WTC11 (cell line): Measurements from ENCODE around the gene PRKCB. TPM values are rescaled to one million over a fixed set of nuclear protein-coding genes. Genes with fewer than 3 reads are reported as not detected.

Source experiments
- ATAC-seq: fragments of 200-7000 bp; cut with Tn5 transposase; 2 replicates; pipeline ENCODE4 v1.10.0; 2021; ENCODE audit warnings: mild to moderate bottlenecking, moderate library complexity
- CTCF ChIA-PET: fragments of 300-600 bp; sonication (Branson Sonifier 250); formaldehyde crosslinking; loops from one replicate; lab custom pipeline; 2021; ENCODE audit warnings: antibody characterized with exemption; lab: Charles Lee
- POLR2A ChIA-PET: fragments of 350-600 bp; sonication (Branson Sonifier 250); formaldehyde crosslinking; loops from one replicate; lab custom pipeline; 2021; ENCODE audit warnings: antibody characterized with exemption; lab: Charles Lee
- DNase-seq: peaks from one replicate; pipeline ENCODE4 v3.0.0; 2021; ENCODE audit warnings: low spot score
- H3K27ac Mint-ChIP-seq: 2 replicates; pipeline ENCODE4 v1.8.0; 2021; ENCODE audit warnings: mixed read lengths
- H3K27me3 Mint-ChIP-seq: 2 replicates; pipeline ENCODE4 v1.8.0; 2021; ENCODE audit warnings: low read depth, mild to moderate bottlenecking, moderate library complexity, mixed read lengths
- H3K36me3 Mint-ChIP-seq: 2 replicates; pipeline ENCODE4 v1.8.0; 2021; ENCODE audit warnings: mixed read lengths
- H3K4me1 Mint-ChIP-seq: 2 replicates; pipeline ENCODE4 v1.8.0; 2022; ENCODE audit warnings: mixed read lengths
- H3K4me3 Mint-ChIP-seq: 2 replicates; pipeline ENCODE4 v1.8.0; 2021; ENCODE audit warnings: mild to moderate bottlenecking, moderate library complexity, mixed read lengths
- H3K9me3 Mint-ChIP-seq: 2 replicates; pipeline ENCODE4 v1.8.0; 2021; ENCODE audit warnings: mixed read lengths
- CBFB ChIP-seq: sonication (generic); formaldehyde crosslinking; IDR thresholded peaks from 2 replicates; pipeline ENCODE4 v1.8.1; 2022; ENCODE audit warnings: mild to moderate bottlenecking, low read depth, missing genetic modification reagents
- FOXJ3 ChIP-seq: sonication (generic); formaldehyde crosslinking; IDR thresholded peaks from 2 replicates; pipeline ENCODE4 v1.9.0; 2021; ENCODE audit warnings: missing genetic modification reagents, mild to moderate bottlenecking, borderline replicate concordance
- GRHL2 ChIP-seq: fragments of 250-450 bp; sonication (Bioruptor Pico); IDR thresholded peaks from 2 replicates; pipeline ENCODE4 v1.8.0; 2022; ENCODE audit warnings: mild to moderate bottlenecking, moderate library complexity; ENCODE audit not compliant: insufficient replicate concordance, severe bottlenecking
- MYBL2 ChIP-seq: sonication (generic); formaldehyde crosslinking; IDR thresholded peaks from 2 replicates; pipeline ENCODE4 v1.8.1; 2023; ENCODE audit warnings: mild to moderate bottlenecking, moderate library complexity, missing genetic modification reagents
- NR3C1 ChIP-seq: sonication (generic); formaldehyde crosslinking; conservative IDR thresholded peaks from 2 replicates; pipeline ENCODE4 v1.8.1; 2023; ENCODE audit warnings: low read depth, mild to moderate bottlenecking, missing genetic modification reagents
- PRRX2 ChIP-seq: fragments of 250-450 bp; sonication (Bioruptor Pico); IDR thresholded peaks from 2 replicates; pipeline ENCODE4 v1.8.0; 2021; ENCODE audit warnings: mild to moderate bottlenecking
- RELA ChIP-seq: sonication (generic); formaldehyde crosslinking; IDR thresholded peaks from 2 replicates; pipeline ENCODE4 v1.8.1; 2022; ENCODE audit warnings: missing genetic modification reagents, mild to moderate bottlenecking, borderline replicate concordance
- ZNF416 ChIP-seq: fragments of 250-450 bp; sonication (Bioruptor Pico); IDR thresholded peaks from 2 replicates; pipeline ENCODE4 v1.9.0; 2021; ENCODE audit warnings: mild to moderate bottlenecking, inconsistent platforms
- total RNA-seq: library from RNA; stranded (reverse); gene quantifications from 3 replicates; pipeline ENCODE4 v1.2.3, GENCODE V29; 2021
- TF ChIP-seq, protein P1 (sequence below): sonication (generic); formaldehyde crosslinking; IDR thresholded peaks from 2 replicates; pipeline ENCODE4 v1.8.1; 2023; ENCODE audit warnings: mild to moderate bottlenecking, missing genetic modification reagents, moderate library complexity
- TF ChIP-seq, protein P2 (sequence below): sonication (generic); formaldehyde crosslinking; IDR thresholded peaks from 2 replicates; pipeline ENCODE4 v1.8.0; 2022; ENCODE audit warnings: mild to moderate bottlenecking, missing genetic modification reagents
- TF ChIP-seq, protein P3 (sequence below): fragments of 250-450 bp; sonication (Bioruptor Pico); IDR thresholded peaks from 2 replicates; pipeline ENCODE4 v1.9.0; 2021; ENCODE audit warnings: mild to moderate bottlenecking
- TF ChIP-seq, protein P4 (sequence below): fragments of 250-450 bp; sonication (Bioruptor Pico); IDR thresholded peaks from 2 replicates; pipeline ENCODE4 v1.9.0; 2021; ENCODE audit warnings: mild to moderate bottlenecking
- TF ChIP-seq, protein P5 (sequence below): sonication (generic); formaldehyde crosslinking; IDR thresholded peaks from 2 replicates; pipeline ENCODE4 v1.8.0; 2022; ENCODE audit warnings: missing genetic modification reagents
- TF ChIP-seq, protein P6 (sequence below): sonication (generic); formaldehyde crosslinking; conservative IDR thresholded peaks from 2 replicates; pipeline ENCODE4 v1.8.1; 2023; ENCODE audit warnings: mild to moderate bottlenecking, low read depth, missing genetic modification reagents, moderate library complexity
- TF ChIP-seq, protein P7 (sequence below): sonication (generic); formaldehyde crosslinking; IDR thresholded peaks from 2 replicates; pipeline ENCODE4 v1.8.1; 2023; ENCODE audit warnings: mild to moderate bottlenecking, missing genetic modification reagents

Gene PRKCB
- total RNA-seq, 1 experiment from 2014 or later = 6.9 TPM

DNA sequence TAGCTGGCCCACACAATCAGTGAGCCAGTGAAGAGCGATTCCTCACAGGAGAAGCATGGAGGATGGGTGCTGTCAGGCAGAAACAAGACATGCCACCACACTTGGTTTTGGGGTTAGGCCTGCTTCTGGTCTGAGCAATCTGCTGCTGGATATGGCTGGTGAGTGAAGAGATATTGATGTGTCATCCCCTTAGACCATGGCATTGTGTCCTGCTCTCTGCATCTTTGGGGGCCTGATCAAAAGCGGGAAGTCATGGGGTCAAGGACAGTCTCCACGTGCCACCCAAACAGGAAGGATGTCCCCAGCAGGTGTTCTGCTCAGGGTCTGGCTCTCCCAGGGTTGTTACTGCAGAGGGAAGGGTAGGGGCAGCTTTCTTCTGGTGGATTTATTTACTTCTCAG lies 140.7 kb downstream of the PRKCB start:
- POLR2A ChIA-PET = no interaction called here

DNA sequence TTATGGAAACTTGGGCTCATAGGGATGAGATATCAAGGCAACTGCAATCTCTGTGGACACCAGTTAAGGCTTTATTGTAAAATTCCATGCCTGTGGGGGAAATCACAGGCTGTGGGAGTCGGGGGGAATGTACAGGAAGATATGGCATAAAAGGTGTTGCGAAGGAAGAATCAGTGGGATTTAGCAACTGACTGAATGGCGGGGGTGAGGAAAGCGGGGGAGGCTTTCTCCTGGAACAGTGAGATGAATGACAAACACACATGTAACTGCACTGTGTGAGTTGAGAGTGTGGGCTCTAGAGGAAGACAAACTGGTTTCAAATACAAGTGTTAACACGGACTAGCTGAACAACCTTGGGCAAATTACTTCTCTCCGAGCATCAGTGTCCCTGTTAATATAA lies 143.7 kb downstream of the PRKCB start:
- Mint-ChIP-seq H3K27me3 (peaks cover 14% of the 10 kb centered on the region), H3K27ac (no peak overlapping the region), H3K36me3 (no peaks in the 10 kb centered on the region), H3K9me3 (no peaks in the 10 kb centered on the region; the same call in 1 of the 2 replicates), H3K4me1 (peaks cover 18% of the 10 kb centered on the region), H3K4me3 (no peak overlapping the region)
- CTCF ChIA-PET = interaction anchor here (3.1 kb wide), 1 partner anchor 31 kb away, joined by 12 read pairs; no protein-coding TSS in a partner anchor
- POLR2A ChIA-PET = no interaction called here
- no peak for ATAC-seq
- TF ChIP-seq, protein P1, sequence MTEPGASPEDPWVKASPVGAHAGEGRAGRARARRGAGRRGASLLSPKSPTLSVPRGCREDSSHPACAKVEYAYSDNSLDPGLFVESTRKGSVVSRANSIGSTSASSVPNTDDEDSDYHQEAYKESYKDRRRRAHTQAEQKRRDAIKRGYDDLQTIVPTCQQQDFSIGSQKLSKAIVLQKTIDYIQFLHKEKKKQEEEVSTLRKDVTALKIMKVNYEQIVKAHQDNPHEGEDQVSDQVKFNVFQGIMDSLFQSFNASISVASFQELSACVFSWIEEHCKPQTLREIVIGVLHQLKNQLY (CRISPR knock-in tag) = no peak
- TF ChIP-seq FOXJ3 (CRISPR knock-in tag) (no peak), CBFB (CRISPR knock-in tag) (no peak), RELA (CRISPR knock-in tag) (no peak), GRHL2 (CRISPR knock-in tag) (no peak), ZNF416 (no peak), NR3C1 (no peak), PRRX2 (no peak)
- TF ChIP-seq, protein P2, sequence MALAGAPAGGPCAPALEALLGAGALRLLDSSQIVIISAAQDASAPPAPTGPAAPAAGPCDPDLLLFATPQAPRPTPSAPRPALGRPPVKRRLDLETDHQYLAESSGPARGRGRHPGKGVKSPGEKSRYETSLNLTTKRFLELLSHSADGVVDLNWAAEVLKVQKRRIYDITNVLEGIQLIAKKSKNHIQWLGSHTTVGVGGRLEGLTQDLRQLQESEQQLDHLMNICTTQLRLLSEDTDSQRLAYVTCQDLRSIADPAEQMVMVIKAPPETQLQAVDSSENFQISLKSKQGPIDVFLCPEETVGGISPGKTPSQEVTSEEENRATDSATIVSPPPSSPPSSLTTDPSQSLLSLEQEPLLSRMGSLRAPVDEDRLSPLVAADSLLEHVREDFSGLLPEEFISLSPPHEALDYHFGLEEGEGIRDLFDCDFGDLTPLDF (CRISPR knock-in tag) = no peak
- TF ChIP-seq, protein P3, sequence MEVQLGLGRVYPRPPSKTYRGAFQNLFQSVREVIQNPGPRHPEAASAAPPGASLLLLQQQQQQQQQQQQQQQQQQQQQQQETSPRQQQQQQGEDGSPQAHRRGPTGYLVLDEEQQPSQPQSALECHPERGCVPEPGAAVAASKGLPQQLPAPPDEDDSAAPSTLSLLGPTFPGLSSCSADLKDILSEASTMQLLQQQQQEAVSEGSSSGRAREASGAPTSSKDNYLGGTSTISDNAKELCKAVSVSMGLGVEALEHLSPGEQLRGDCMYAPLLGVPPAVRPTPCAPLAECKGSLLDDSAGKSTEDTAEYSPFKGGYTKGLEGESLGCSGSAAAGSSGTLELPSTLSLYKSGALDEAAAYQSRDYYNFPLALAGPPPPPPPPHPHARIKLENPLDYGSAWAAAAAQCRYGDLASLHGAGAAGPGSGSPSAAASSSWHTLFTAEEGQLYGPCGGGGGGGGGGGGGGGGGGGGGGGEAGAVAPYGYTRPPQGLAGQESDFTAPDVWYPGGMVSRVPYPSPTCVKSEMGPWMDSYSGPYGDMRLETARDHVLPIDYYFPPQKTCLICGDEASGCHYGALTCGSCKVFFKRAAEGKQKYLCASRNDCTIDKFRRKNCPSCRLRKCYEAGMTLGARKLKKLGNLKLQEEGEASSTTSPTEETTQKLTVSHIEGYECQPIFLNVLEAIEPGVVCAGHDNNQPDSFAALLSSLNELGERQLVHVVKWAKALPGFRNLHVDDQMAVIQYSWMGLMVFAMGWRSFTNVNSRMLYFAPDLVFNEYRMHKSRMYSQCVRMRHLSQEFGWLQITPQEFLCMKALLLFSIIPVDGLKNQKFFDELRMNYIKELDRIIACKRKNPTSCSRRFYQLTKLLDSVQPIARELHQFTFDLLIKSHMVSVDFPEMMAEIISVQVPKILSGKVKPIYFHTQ (CRISPR knock-in tag) = no peak
- TF ChIP-seq, protein P4, sequence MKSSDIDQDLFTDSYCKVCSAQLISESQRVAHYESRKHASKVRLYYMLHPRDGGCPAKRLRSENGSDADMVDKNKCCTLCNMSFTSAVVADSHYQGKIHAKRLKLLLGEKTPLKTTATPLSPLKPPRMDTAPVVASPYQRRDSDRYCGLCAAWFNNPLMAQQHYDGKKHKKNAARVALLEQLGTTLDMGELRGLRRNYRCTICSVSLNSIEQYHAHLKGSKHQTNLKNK (CRISPR knock-in tag) = no peak
- TF ChIP-seq, protein P5, sequence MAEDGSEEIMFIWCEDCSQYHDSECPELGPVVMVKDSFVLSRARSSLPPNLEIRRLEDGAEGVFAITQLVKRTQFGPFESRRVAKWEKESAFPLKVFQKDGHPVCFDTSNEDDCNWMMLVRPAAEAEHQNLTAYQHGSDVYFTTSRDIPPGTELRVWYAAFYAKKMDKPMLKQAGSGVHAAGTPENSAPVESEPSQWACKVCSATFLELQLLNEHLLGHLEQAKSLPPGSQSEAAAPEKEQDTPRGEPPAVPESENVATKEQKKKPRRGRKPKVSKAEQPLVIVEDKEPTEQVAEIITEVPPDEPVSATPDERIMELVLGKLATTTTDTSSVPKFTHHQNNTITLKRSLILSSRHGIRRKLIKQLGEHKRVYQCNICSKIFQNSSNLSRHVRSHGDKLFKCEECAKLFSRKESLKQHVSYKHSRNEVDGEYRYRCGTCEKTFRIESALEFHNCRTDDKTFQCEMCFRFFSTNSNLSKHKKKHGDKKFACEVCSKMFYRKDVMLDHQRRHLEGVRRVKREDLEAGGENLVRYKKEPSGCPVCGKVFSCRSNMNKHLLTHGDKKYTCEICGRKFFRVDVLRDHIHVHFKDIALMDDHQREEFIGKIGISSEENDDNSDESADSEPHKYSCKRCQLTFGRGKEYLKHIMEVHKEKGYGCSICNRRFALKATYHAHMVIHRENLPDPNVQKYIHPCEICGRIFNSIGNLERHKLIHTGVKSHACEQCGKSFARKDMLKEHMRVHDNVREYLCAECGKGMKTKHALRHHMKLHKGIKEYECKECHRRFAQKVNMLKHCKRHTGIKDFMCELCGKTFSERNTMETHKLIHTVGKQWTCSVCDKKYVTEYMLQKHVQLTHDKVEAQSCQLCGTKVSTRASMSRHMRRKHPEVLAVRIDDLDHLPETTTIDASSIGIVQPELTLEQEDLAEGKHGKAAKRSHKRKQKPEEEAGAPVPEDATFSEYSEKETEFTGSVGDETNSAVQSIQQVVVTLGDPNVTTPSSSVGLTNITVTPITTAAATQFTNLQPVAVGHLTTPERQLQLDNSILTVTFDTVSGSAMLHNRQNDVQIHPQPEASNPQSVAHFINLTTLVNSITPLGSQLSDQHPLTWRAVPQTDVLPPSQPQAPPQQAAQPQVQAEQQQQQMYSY (CRISPR knock-in tag) = no peak
- TF ChIP-seq, protein P6, sequence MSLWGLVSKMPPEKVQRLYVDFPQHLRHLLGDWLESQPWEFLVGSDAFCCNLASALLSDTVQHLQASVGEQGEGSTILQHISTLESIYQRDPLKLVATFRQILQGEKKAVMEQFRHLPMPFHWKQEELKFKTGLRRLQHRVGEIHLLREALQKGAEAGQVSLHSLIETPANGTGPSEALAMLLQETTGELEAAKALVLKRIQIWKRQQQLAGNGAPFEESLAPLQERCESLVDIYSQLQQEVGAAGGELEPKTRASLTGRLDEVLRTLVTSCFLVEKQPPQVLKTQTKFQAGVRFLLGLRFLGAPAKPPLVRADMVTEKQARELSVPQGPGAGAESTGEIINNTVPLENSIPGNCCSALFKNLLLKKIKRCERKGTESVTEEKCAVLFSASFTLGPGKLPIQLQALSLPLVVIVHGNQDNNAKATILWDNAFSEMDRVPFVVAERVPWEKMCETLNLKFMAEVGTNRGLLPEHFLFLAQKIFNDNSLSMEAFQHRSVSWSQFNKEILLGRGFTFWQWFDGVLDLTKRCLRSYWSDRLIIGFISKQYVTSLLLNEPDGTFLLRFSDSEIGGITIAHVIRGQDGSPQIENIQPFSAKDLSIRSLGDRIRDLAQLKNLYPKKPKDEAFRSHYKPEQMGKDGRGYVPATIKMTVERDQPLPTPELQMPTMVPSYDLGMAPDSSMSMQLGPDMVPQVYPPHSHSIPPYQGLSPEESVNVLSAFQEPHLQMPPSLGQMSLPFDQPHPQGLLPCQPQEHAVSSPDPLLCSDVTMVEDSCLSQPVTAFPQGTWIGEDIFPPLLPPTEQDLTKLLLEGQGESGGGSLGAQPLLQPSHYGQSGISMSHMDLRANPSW = no peak
- TF ChIP-seq, protein P7, sequence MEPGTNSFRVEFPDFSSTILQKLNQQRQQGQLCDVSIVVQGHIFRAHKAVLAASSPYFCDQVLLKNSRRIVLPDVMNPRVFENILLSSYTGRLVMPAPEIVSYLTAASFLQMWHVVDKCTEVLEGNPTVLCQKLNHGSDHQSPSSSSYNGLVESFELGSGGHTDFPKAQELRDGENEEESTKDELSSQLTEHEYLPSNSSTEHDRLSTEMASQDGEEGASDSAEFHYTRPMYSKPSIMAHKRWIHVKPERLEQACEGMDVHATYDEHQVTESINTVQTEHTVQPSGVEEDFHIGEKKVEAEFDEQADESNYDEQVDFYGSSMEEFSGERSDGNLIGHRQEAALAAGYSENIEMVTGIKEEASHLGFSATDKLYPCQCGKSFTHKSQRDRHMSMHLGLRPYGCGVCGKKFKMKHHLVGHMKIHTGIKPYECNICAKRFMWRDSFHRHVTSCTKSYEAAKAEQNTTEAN = no peak
- DNase-seq = no peak

More for the DNA sequence above, 140.7 kb downstream of the PRKCB start:
- DNase-seq (no peak), ATAC-seq (no peak)
- Mint-ChIP-seq H3K4me1 (peaks cover 20% of the 10 kb centered on the region), H3K4me3 (no peak overlapping the region), H3K27ac (no peak overlapping the region), H3K9me3 (no peaks in the 10 kb centered on the region; the same call in 1 of the 2 replicates), H3K36me3 (no peaks in the 10 kb centered on the region), H3K27me3 (peaks cover 6% of the 10 kb centered on the region)
- CTCF ChIA-PET = interaction anchor here (1.1 to 3.1 kb wide), 2 partner anchors 34 to 100 kb away, joined by 3 to 12 read pairs; no protein-coding TSS in a partner anchor
- TF ChIP-seq MYBL2 = no peak
